Camera-type eye (tissue), 1 donor: ENCODE data around the gene ULBP2. TPM values are rescaled to one million over a fixed set of nuclear protein-coding genes. Genes with fewer than 3 reads are reported as not detected.

ENCODE experiments used
- total RNA-seq: library from RNA; depleted of rRNA; stranded (reverse); fragments of >200 nt; gene quantifications from one replicate; pipeline ENCODE4 v1.2.3, GENCODE V29; 2014

Gene ULBP2
- total RNA-seq: 1.8 TPM

GRCh38 chr6:149941583-149942460 lies at the start of gene ULBP2:
Gene ULBP2 (plus strand): TSS chr6:149942014. CDS start chr6:149942073, 59 bp downstream.

DNA sequence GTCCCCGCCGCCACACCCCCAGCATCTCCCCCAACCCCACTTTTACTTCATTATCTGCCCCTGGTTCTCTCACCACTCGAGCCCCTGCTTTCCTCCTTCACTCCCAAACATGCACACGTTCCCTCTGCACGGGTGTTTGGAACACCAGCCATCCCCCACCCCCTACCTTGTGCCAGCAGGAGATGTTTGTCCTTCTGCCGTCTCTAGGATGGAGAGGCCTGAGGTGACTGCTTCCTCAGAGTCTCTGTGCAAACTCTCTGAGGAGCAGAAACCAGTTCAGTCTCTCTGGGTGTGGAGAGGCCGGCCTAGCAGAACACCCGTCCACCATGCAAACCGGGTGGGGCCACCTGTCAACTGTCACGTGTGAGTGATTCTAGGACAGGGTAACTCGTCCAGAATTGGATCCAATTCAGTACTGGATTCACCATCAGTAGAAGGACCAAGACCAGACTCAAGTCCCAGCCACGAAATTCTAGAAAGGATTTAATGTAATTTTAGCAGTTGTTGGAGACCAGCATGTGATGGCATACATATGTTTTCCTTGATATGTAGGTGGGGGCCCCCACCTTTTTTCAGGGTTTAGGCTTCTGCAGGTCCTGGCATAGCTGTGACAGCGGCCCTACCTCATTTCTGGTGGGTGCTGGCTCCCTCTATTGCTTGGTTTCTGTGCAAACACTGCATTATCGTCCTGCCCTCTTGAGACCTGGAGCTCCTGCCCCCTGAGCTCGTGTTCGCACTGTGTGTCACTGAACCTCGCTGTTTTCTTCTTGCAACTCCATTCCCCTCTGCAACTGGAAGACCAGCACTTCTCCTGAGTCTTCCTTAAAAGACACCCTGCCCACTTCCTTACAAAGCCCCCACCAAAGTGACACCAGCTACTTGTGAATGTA lies 43.7 kb upstream of the ULBP2 start, which contains the start of gene RAET1E:
RAET1E (minus strand) TSS at position 259 of the 890 bp plus-strand sequence. CDS start 7,212 bp downstream, outside the sequence.

GRCh38 chr6:149922642-149923326 lies 19.0 kb upstream of the ULBP2 start, which contains the start of gene RAET1G:
Gene RAET1G (minus strand): TSS chr6:149923121. CDS start chr6:149923010, 111 bp downstream.

DNA sequence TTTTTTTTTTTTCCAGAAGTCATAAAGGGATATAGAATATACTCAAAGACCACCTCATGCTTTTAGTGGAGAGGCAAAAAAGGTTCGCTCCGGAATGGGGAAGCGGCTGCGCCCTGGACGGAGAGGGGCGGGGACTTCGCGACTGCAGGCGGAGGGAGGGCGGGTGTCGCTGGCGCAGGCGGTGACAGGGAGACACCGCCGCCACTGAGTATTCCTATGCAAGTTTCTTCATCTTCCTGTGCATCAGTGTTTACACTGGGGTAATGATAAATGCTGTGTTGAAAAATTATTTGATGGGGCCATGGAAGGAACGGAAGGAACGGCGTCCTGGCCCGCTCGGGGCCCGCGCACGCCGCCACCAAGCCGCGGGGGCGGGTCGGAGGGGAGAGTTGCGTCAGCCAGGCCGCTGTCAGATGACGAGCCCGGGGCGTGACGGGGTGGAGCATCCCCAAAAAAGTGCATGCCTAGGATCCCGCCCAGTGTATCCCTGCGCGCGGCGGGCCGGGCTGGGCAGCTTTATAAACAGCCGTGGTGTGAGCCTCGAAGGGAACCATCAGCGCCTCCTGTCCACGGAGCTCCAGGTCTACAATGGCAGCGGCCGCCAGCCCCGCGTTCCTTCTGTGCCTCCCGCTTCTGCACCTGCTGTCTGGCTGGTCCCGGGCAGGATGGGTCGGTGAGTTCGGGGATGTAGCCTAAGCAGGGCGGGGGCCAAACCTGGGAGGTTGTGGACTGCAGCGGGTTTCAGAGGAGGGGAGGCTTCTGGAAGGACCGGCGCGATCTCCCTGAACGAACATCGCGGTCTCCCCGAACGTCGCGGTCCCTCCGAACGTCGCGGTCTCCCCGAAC lies 21.9 kb downstream of the ULBP2 start, which contains the start of gene ULBP1:
ULBP1 (plus strand) TSS at position 482 of the 846 bp plus-strand sequence; CDS start at position 589, 107 bp downstream.

Other genes with a start within 250 kb of the ULBP2 start
- 52.7 TPM for gene LATS1, start 223.9 kb upstream of the ULBP2 start, total RNA-seq
- gene NUP43, start 195.5 kb upstream of the ULBP2 start, total RNA-seq: 41.5 TPM
- gene PCMT1, start 192.3 kb upstream of the ULBP2 start, total RNA-seq: 121 TPM
- 39.4 TPM for gene LRP11, start 77.7 kb upstream of the ULBP2 start, total RNA-seq
- 0.22 TPM for gene RAET1E, start 43.9 kb upstream of the ULBP2 start, total RNA-seq
- gene RAET1G, start 18.9 kb upstream of the ULBP2 start, total RNA-seq: not detected
- gene ULBP1, start 21.9 kb downstream of the ULBP2 start, total RNA-seq: 0.60 TPM
- not detected for gene RAET1L, start 83.5 kb downstream of the ULBP2 start, total RNA-seq
- 4.2 TPM for gene ULBP3, start 127.1 kb downstream of the ULBP2 start, total RNA-seq
- 5.1 TPM for gene PPP1R14C, start 201.0 kb downstream of the ULBP2 start, total RNA-seq